WTC11 (cell line): ENCODE measurements around the gene DHX8. TPM values are rescaled to one million over a fixed set of nuclear protein-coding genes. Genes with fewer than 3 reads are reported as not detected.

Experiments used
- ATAC-seq: fragments of 200-7000 bp; cut with Tn5 transposase; 2 replicates; pipeline ENCODE4 v1.10.0; 2021; ENCODE audit warnings: mild to moderate bottlenecking, moderate library complexity
- CTCF ChIA-PET: fragments of 300-600 bp; sonication (Branson Sonifier 250); formaldehyde crosslinking; loops from one replicate; lab custom pipeline; 2021; ENCODE audit warnings: antibody characterized with exemption; lab: Charles Lee
- POLR2A ChIA-PET: fragments of 350-600 bp; sonication (Branson Sonifier 250); formaldehyde crosslinking; loops from one replicate; lab custom pipeline; 2021; ENCODE audit warnings: antibody characterized with exemption; lab: Charles Lee
- DNase-seq: peaks from one replicate; pipeline ENCODE4 v3.0.0; 2021; ENCODE audit warnings: low spot score
- H3K27ac Mint-ChIP-seq: 2 replicates; pipeline ENCODE4 v1.8.0; 2021; ENCODE audit warnings: mixed read lengths
- H3K27me3 Mint-ChIP-seq: 2 replicates; pipeline ENCODE4 v1.8.0; 2021; ENCODE audit warnings: low read depth, mild to moderate bottlenecking, moderate library complexity, mixed read lengths
- H3K36me3 Mint-ChIP-seq: 2 replicates; pipeline ENCODE4 v1.8.0; 2021; ENCODE audit warnings: mixed read lengths
- H3K4me1 Mint-ChIP-seq: 2 replicates; pipeline ENCODE4 v1.8.0; 2022; ENCODE audit warnings: mixed read lengths
- H3K4me3 Mint-ChIP-seq: 2 replicates; pipeline ENCODE4 v1.8.0; 2021; ENCODE audit warnings: mild to moderate bottlenecking, moderate library complexity, mixed read lengths
- H3K9me3 Mint-ChIP-seq: 2 replicates; pipeline ENCODE4 v1.8.0; 2021; ENCODE audit warnings: mixed read lengths
- CREB1 ChIP-seq: sonication (generic); formaldehyde crosslinking; IDR thresholded peaks from 2 replicates; pipeline ENCODE4 v1.8.0; 2023; ENCODE audit warnings: mild to moderate bottlenecking, missing genetic modification reagents
- GABPB1 ChIP-seq: sonication (generic); formaldehyde crosslinking; IDR thresholded peaks from 2 replicates; pipeline ENCODE4 v1.8.1; 2023; ENCODE audit warnings: mild to moderate bottlenecking, missing genetic modification reagents
- HMGA2 ChIP-seq: fragments of 250-450 bp; sonication (Bioruptor Pico); IDR thresholded peaks from 2 replicates; pipeline ENCODE4 v1.4.0; 2021; ENCODE audit warnings: mild to moderate bottlenecking, moderate library complexity
- NR2C2 ChIP-seq: sonication (generic); formaldehyde crosslinking; IDR thresholded peaks from 2 replicates; pipeline ENCODE4 v1.8.0; 2022; ENCODE audit warnings: mild to moderate bottlenecking, missing genetic modification reagents
- OVOL2 ChIP-seq: fragments of 250-450 bp; sonication (Bioruptor Pico); IDR thresholded peaks from 2 replicates; pipeline ENCODE4 v1.9.0; 2021; ENCODE audit warnings: mild to moderate bottlenecking, borderline replicate concordance
- PRRX2 ChIP-seq: fragments of 250-450 bp; sonication (Bioruptor Pico); IDR thresholded peaks from 2 replicates; pipeline ENCODE4 v1.8.0; 2021; ENCODE audit warnings: mild to moderate bottlenecking
- SOX15 ChIP-seq: fragments of 250-450 bp; sonication (Bioruptor Pico); IDR thresholded peaks from 2 replicates; pipeline ENCODE4 v1.9.0; 2021; ENCODE audit warnings: mild to moderate bottlenecking
- TEAD1 ChIP-seq: sonication (generic); formaldehyde crosslinking; IDR thresholded peaks from 2 replicates; pipeline ENCODE4 v1.8.0; 2022; ENCODE audit warnings: mild to moderate bottlenecking, missing genetic modification reagents
- ZBTB21 ChIP-seq: sonication (generic); formaldehyde crosslinking; IDR thresholded peaks from 2 replicates; pipeline ENCODE4 v1.8.1; 2023; ENCODE audit warnings: mild to moderate bottlenecking, missing genetic modification reagents, borderline replicate concordance
- ZNF138 ChIP-seq: sonication (generic); formaldehyde crosslinking; conservative IDR thresholded peaks from 2 replicates; pipeline ENCODE4 v1.8.1; 2022; ENCODE audit warnings: mild to moderate bottlenecking, moderate library complexity, missing genetic modification reagents
- ZNF219 ChIP-seq: sonication (generic); formaldehyde crosslinking; IDR thresholded peaks from 2 replicates; pipeline ENCODE4 v1.8.0; 2023; ENCODE audit warnings: missing genetic modification reagents, mild to moderate bottlenecking, borderline replicate concordance
- ZNF232 ChIP-seq: sonication (generic); formaldehyde crosslinking; IDR thresholded peaks from 2 replicates; pipeline ENCODE4 v1.8.0; 2022; ENCODE audit warnings: mild to moderate bottlenecking, missing genetic modification reagents
- ZNF423 ChIP-seq: fragments of 250-450 bp; sonication (Bioruptor Pico); IDR thresholded peaks from 2 replicates; pipeline ENCODE4 v2.1.2; 2022; ENCODE audit warnings: mild to moderate bottlenecking, moderate library complexity
- total RNA-seq: library from RNA; stranded (reverse); gene quantifications from 3 replicates; pipeline ENCODE4 v1.2.3, GENCODE V29; 2021
- TF ChIP-seq, protein P1 (sequence below): sonication (generic); formaldehyde crosslinking; IDR thresholded peaks from 2 replicates; pipeline ENCODE4 v1.8.1; 2023; ENCODE audit warnings: mild to moderate bottlenecking, missing genetic modification reagents, moderate library complexity
- TF ChIP-seq, protein P2 (sequence below): sonication (generic); formaldehyde crosslinking; IDR thresholded peaks from 2 replicates; pipeline ENCODE4 v1.8.1; 2022; ENCODE audit warnings: low read depth, mild to moderate bottlenecking, moderate library complexity, missing genetic modification reagents, borderline replicate concordance
- TF ChIP-seq, protein P3 (sequence below): fragments of 200-600 bp; IDR thresholded peaks from 2 replicates; pipeline ENCODE4 v1.8.0; 2022; ENCODE audit warnings: antibody characterized with exemption
- TF ChIP-seq, protein P4 (sequence below): sonication (generic); formaldehyde crosslinking; IDR thresholded peaks from 2 replicates; pipeline ENCODE4 v1.8.0; 2023; ENCODE audit warnings: missing genetic modification reagents, mild to moderate bottlenecking, borderline replicate concordance
- TF ChIP-seq, protein P5 (sequence below): sonication (generic); formaldehyde crosslinking; IDR thresholded peaks from 2 replicates; pipeline ENCODE4 v1.8.1; 2022; ENCODE audit warnings: missing genetic modification reagents, borderline replicate concordance

Gene DHX8
- total RNA-seq, 1 experiment from 2014 or later, result 58.5 TPM

DNA sequence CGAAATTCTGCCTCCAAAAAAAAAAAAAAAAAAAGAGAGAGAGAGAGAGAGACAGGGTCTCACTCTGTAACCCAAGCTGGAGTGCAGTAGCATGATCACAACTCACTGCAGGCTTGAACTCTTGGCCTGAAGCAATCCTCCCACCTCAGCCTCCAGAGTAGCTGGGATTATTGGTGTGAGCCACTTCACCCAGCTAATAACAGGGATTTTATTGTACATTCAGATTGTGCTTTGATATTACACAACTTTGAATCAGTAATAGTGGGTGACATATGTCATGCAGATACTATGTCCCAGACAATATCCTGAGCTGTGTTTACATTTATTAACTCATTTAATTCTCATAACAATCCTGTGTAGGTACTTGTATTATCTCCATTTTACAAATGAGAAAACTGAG lies 19.7 kb upstream of the DHX8 start:
- CTCF ChIA-PET, result interaction anchor here (1.4 to 1.5 kb wide), 2 partner anchors 20 to 70 kb away, joined by 5 to 6 read pairs; partner anchors contain the start of gene DHX8
- no peaks in the 10 kb centered on the region for H3K9me3 Mint-ChIP-seq
- ATAC-seq (no peak), DNase-seq (no peak)
- H3K27ac Mint-ChIP-seq, result no peak overlapping the region
- TF ChIP-seq, protein P1, sequence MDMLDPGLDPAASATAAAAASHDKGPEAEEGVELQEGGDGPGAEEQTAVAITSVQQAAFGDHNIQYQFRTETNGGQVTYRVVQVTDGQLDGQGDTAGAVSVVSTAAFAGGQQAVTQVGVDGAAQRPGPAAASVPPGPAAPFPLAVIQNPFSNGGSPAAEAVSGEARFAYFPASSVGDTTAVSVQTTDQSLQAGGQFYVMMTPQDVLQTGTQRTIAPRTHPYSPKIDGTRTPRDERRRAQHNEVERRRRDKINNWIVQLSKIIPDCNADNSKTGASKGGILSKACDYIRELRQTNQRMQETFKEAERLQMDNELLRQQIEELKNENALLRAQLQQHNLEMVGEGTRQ (CRISPR knock-in tag), result no peak
- TF ChIP-seq ZNF423 (CRISPR knock-in tag) (no peak), ZBTB21 (no peak), SOX15 (no peak), PRRX2 (no peak), ZNF232 (CRISPR knock-in tag) (no peak), TEAD1 (CRISPR knock-in tag) (no peak), OVOL2 (CRISPR knock-in tag) (no peak), HMGA2 (no peak), CREB1 (CRISPR knock-in tag) (no peak), NR2C2 (CRISPR knock-in tag) (no peak)
- TF ChIP-seq, protein P2, sequence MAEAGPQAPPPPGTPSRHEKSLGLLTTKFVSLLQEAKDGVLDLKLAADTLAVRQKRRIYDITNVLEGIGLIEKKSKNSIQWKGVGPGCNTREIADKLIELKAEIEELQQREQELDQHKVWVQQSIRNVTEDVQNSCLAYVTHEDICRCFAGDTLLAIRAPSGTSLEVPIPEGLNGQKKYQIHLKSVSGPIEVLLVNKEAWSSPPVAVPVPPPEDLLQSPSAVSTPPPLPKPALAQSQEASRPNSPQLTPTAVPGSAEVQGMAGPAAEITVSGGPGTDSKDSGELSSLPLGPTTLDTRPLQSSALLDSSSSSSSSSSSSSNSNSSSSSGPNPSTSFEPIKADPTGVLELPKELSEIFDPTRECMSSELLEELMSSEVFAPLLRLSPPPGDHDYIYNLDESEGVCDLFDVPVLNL (CRISPR knock-in tag), result no peak
- TF ChIP-seq, protein P3, sequence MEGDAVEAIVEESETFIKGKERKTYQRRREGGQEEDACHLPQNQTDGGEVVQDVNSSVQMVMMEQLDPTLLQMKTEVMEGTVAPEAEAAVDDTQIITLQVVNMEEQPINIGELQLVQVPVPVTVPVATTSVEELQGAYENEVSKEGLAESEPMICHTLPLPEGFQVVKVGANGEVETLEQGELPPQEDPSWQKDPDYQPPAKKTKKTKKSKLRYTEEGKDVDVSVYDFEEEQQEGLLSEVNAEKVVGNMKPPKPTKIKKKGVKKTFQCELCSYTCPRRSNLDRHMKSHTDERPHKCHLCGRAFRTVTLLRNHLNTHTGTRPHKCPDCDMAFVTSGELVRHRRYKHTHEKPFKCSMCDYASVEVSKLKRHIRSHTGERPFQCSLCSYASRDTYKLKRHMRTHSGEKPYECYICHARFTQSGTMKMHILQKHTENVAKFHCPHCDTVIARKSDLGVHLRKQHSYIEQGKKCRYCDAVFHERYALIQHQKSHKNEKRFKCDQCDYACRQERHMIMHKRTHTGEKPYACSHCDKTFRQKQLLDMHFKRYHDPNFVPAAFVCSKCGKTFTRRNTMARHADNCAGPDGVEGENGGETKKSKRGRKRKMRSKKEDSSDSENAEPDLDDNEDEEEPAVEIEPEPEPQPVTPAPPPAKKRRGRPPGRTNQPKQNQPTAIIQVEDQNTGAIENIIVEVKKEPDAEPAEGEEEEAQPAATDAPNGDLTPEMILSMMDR, result no peak
- TF ChIP-seq, protein P4, sequence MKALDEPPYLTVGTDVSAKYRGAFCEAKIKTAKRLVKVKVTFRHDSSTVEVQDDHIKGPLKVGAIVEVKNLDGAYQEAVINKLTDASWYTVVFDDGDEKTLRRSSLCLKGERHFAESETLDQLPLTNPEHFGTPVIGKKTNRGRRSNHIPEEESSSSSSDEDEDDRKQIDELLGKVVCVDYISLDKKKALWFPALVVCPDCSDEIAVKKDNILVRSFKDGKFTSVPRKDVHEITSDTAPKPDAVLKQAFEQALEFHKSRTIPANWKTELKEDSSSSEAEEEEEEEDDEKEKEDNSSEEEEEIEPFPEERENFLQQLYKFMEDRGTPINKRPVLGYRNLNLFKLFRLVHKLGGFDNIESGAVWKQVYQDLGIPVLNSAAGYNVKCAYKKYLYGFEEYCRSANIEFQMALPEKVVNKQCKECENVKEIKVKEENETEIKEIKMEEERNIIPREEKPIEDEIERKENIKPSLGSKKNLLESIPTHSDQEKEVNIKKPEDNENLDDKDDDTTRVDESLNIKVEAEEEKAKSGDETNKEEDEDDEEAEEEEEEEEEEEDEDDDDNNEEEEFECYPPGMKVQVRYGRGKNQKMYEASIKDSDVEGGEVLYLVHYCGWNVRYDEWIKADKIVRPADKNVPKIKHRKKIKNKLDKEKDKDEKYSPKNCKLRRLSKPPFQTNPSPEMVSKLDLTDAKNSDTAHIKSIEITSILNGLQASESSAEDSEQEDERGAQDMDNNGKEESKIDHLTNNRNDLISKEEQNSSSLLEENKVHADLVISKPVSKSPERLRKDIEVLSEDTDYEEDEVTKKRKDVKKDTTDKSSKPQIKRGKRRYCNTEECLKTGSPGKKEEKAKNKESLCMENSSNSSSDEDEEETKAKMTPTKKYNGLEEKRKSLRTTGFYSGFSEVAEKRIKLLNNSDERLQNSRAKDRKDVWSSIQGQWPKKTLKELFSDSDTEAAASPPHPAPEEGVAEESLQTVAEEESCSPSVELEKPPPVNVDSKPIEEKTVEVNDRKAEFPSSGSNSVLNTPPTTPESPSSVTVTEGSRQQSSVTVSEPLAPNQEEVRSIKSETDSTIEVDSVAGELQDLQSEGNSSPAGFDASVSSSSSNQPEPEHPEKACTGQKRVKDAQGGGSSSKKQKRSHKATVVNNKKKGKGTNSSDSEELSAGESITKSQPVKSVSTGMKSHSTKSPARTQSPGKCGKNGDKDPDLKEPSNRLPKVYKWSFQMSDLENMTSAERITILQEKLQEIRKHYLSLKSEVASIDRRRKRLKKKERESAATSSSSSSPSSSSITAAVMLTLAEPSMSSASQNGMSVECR (CRISPR knock-in tag), result no peak
- TF ChIP-seq, protein P5, sequence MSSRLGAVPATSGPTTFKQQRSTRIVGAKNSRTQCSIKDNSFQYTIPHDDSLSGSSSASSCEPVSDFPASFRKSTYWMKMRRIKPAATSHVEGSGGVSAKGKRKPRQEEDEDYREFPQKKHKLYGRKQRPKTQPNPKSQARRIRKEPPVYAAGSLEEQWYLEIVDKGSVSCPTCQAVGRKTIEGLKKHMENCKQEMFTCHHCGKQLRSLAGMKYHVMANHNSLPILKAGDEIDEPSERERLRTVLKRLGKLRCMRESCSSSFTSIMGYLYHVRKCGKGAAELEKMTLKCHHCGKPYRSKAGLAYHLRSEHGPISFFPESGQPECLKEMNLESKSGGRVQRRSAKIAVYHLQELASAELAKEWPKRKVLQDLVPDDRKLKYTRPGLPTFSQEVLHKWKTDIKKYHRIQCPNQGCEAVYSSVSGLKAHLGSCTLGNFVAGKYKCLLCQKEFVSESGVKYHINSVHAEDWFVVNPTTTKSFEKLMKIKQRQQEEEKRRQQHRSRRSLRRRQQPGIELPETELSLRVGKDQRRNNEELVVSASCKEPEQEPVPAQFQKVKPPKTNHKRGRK (CRISPR knock-in tag), result no peak
- TF ChIP-seq, all 79 proteins: peak for 0
- H3K4me1 Mint-ChIP-seq, result no peaks in the 10 kb centered on the region
- H3K4me3 Mint-ChIP-seq, result no peak overlapping the region
- no peaks in the 10 kb centered on the region for H3K36me3 Mint-ChIP-seq
- POLR2A ChIA-PET, result no interaction called here
- no peaks in the 10 kb centered on the region for H3K27me3 Mint-ChIP-seq

DNA sequence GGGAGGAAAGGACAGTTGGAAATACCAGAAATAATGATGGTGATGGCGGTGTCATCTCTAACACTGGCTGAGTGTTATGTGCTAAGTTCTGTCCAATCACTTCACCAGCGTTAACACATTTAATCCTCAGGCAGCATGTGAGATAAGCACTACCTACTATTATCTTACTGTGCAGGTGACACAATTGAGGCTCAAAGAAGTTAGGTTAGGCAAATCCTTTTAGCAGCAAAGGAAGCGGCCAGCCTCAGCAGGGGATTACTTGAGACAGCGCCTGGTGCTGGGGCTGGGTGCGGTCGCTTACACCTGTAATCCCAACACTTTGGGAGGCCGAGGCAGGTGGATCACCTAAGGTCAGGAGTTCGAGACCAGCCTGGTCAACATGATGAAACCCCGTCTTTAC lies 18.7 kb upstream of the DHX8 start:
- ChIA-PET POLR2A (no interaction called here), CTCF (interaction anchor here (1.5 kb wide), 1 partner anchor 19 kb away, joined by 5 read pairs; the partner anchor contains the start of gene DHX8)
- Mint-ChIP-seq H3K27me3 (no peaks in the 10 kb centered on the region), H3K36me3 (no peaks in the 10 kb centered on the region), H3K27ac (no peak overlapping the region), H3K4me1 (no peaks in the 10 kb centered on the region), H3K4me3 (no peak overlapping the region), H3K9me3 (no peaks in the 10 kb centered on the region)
- DNase-seq (no peak), ATAC-seq (no peak)
- TF ChIP-seq GABPB1 (CRISPR knock-in tag) (no peak), CREB1 (CRISPR knock-in tag) (no peak), OVOL2 (CRISPR knock-in tag) (no peak), ZNF423 (CRISPR knock-in tag) (no peak), ZNF138 (CRISPR knock-in tag) (no peak), ZNF219 (CRISPR knock-in tag) (no peak), PRRX2 (no peak)
- TF ChIP-seq, protein P2 (CRISPR knock-in tag), result no peak
- TF ChIP-seq, protein P4 (CRISPR knock-in tag), result no peak
- TF ChIP-seq, protein P1 (CRISPR knock-in tag), result no peak
